Erythroblast (primary cell): Measurements from ENCODE around the gene CAMK2A.

ENCODE experiments used
- GATA1 ChIP-seq: IDR thresholded peaks from 2 replicates; pipeline ENCODE4 v1.6.1; 2011; ENCODE audit warnings: low read depth, mild to moderate bottlenecking, control low read depth, low read length, moderate library complexity
- POLR2A ChIP-seq: IDR thresholded peaks from 2 replicates; pipeline ENCODE4 v1.6.1; 2011; ENCODE audit warnings: mild to moderate bottlenecking, low read length

- TF ChIP-seq POLR2A = no peak
- TF ChIP-seq GATA1 = no peak
Measured at GRCh38 chr5:150184990-150185912, 104.3 kb downstream of the CAMK2A start.
